Fibroblast of lung (primary cell): ENCODE results near the gene ATP6V1A. TPM values are rescaled to one million over a fixed set of nuclear protein-coding genes. Genes with fewer than 3 reads are reported as not detected.

Source experiments
- DNase-seq, 2 donors: peaks; one replicate each; pipeline versions ENCODE4 v3.0.0 to v3.0.0-alpha.2; 2010; ENCODE audit warnings: low read depth in 2 of 2
- H2AFZ ChIP-seq: 2 replicates; pipeline ENCODE4 v1.5.1; 2012; ENCODE audit warnings: low read length, control low read depth, inconsistent platforms
- H3K27ac ChIP-seq: 2 replicates; pipeline ENCODE4 v1.5.1; 2011; ENCODE audit warnings: low read length, control low read depth; ENCODE audit not compliant: insufficient read depth
- H3K27me3 ChIP-seq: 2 replicates; pipeline ENCODE4 v1.5.1; 2011; ENCODE audit warnings: mild to moderate bottlenecking, low read length; ENCODE audit not compliant: control insufficient read depth, insufficient read depth
- H3K36me3 ChIP-seq: 2 replicates; pipeline ENCODE4 v1.5.1; 2011; ENCODE audit warnings: low read length; ENCODE audit not compliant: control insufficient read depth, insufficient read depth
- H3K4me1 ChIP-seq: 2 replicates; pipeline ENCODE4 v1.5.1; 2011; ENCODE audit warnings: low read length; ENCODE audit not compliant: control insufficient read depth, insufficient read depth; ENCODE audit errors: extremely low read depth
- H3K4me2 ChIP-seq: 2 replicates; pipeline ENCODE4 v1.5.1; 2011; ENCODE audit warnings: low read length, control low read depth; ENCODE audit not compliant: insufficient read depth; ENCODE audit errors: extremely low read depth
- H3K4me3 ChIP-seq, 4 experiments: fragments of 200-600 bp in 1 of 4; sonication (generic) in 1 of 4; replicated peaks in 1 of 4; 2 replicates each; pipeline ENCODE4 v1.5.1; 2011 to 2016; ENCODE audit warnings: low read length in 4 of 4, low read depth in 3 of 4, mild to moderate bottlenecking in 3 of 4, control low read depth in 2 of 4, inconsistent platforms in 1 of 4, mixed read lengths in 1 of 4; ENCODE audit not compliant: insufficient read depth in 1 of 4; ENCODE audit errors: control extremely low read depth in 1 of 4
- H3K79me2 ChIP-seq: 2 replicates; pipeline ENCODE4 v1.5.1; 2012; ENCODE audit warnings: mild to moderate bottlenecking, low read length, inconsistent platforms; ENCODE audit not compliant: control insufficient read depth, insufficient read depth
- H3K9ac ChIP-seq: 2 replicates; pipeline ENCODE4 v1.5.1; 2011; ENCODE audit warnings: mild to moderate bottlenecking, low read length, control low read depth; ENCODE audit not compliant: insufficient read depth
- H3K9me3 ChIP-seq: 2 replicates; pipeline ENCODE4 v1.5.1; 2012; ENCODE audit warnings: low read depth, low read length; ENCODE audit not compliant: control insufficient read depth, insufficient read depth
- H4K20me1 ChIP-seq: 2 replicates; pipeline ENCODE4 v1.5.1; 2011; ENCODE audit warnings: low read length; ENCODE audit not compliant: control insufficient read depth, insufficient read depth; ENCODE audit errors: extremely low read depth
- EZH2 ChIP-seq: IDR thresholded peaks from 2 replicates; pipeline ENCODE4 v1.5.1; 2012; ENCODE audit warnings: low read length, control low read depth, mild to moderate bottlenecking; ENCODE audit errors: missing control alignments
- polyA plus RNA-seq, 2 donors: library from polyadenylated mRNA; depleted of rRNA in 1 of 2; stranded (reverse) in 1 of 2; unstranded in 1 of 2; fragments of >200 nt; gene quantifications; 2 replicates each; pipeline ENCODE4 v1.2.1, GENCODE V29; 2011 to 2012; ENCODE audit warnings: missing spikeins in 1 of 2
- total RNA-seq: library from RNA; depleted of rRNA; stranded (reverse); fragments of >200 nt; gene quantifications from 2 replicates; pipeline ENCODE4 v1.2.1, GENCODE V29; 2014
- TF ChIP-seq, protein P1 (sequence below), 2 donors: IDR thresholded peaks in 1 of 2; conservative IDR thresholded peaks in 1 of 2; 1 replicate in 1 of 2; 2 replicates in 1 of 2; pipeline ENCODE4 v1.5.1; 2011 to 2012; ENCODE audit warnings: low read length in 2 of 2, control low read depth in 1 of 2, inconsistent platforms in 1 of 2, low read depth in 1 of 2, mild to moderate bottlenecking in 1 of 2

The ATP6V1A gene
- total and polyA plus RNA-seq, 2 donors (not counting 1 experiment from before 2014, with no cell fraction given) = 75.7 to 213 TPM

- no peaks in the 10 kb centered on the region for H3K27me3 ChIP-seq
- no peak overlapping the region for H3K4me2 ChIP-seq
- no peaks in the 10 kb centered on the region for H3K9me3 ChIP-seq
- H3K27ac ChIP-seq = no peak overlapping the region
- TF ChIP-seq, protein P1, sequence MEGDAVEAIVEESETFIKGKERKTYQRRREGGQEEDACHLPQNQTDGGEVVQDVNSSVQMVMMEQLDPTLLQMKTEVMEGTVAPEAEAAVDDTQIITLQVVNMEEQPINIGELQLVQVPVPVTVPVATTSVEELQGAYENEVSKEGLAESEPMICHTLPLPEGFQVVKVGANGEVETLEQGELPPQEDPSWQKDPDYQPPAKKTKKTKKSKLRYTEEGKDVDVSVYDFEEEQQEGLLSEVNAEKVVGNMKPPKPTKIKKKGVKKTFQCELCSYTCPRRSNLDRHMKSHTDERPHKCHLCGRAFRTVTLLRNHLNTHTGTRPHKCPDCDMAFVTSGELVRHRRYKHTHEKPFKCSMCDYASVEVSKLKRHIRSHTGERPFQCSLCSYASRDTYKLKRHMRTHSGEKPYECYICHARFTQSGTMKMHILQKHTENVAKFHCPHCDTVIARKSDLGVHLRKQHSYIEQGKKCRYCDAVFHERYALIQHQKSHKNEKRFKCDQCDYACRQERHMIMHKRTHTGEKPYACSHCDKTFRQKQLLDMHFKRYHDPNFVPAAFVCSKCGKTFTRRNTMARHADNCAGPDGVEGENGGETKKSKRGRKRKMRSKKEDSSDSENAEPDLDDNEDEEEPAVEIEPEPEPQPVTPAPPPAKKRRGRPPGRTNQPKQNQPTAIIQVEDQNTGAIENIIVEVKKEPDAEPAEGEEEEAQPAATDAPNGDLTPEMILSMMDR (conservative IDR thresholded peaks at IDR 0.05 in 1 of 2, IDR thresholded peaks at IDR 0.05 in 1 of 2; ENCODE audit: low read depth in 1 of 2, low read length in 2 of 2) = no peak
- no peak for TF ChIP-seq EZH2
- H4K20me1 ChIP-seq = no peaks in the 10 kb centered on the region
- H3K4me3 ChIP-seq = no peak overlapping the region
- no peaks in the 10 kb centered on the region for H3K36me3 ChIP-seq
- DNase-seq = no peak
- H2AFZ ChIP-seq = no peak overlapping the region
- no peaks in the 10 kb centered on the region for H3K79me2 ChIP-seq
- no peaks in the 10 kb centered on the region for H3K4me1 ChIP-seq
- H3K9ac ChIP-seq = no peak overlapping the region
These were observed 105.7 kb downstream of the ATP6V1A start for GRCh38 chr3:113852506-113852905.

Other genes with a start within 250 kb of the ATP6V1A start
- gene SPICE1, start 231.9 kb upstream of the ATP6V1A start, total RNA-seq = 7.3 and 9.2 TPM in 2 replicates
- 5.3 and 8.1 TPM in 2 replicates for gene SPICE1, start 231.9 kb upstream of the ATP6V1A start, polyA plus RNA-seq
- gene SIDT1, start 214.5 kb upstream of the ATP6V1A start, total RNA-seq = not detected in 2 replicates
- gene SIDT1, start 214.5 kb upstream of the ATP6V1A start, polyA plus RNA-seq = 0.01 TPM in 1 of 2 replicates, not detected in the other
- 5.9 and 8.9 TPM in 2 replicates for gene USF3, start 50.4 kb upstream of the ATP6V1A start, total RNA-seq
- gene USF3, start 50.4 kb upstream of the ATP6V1A start, polyA plus RNA-seq = 13.0 and 15.8 TPM in 2 replicates
- gene NAA50, start 786 bp upstream of the ATP6V1A start, total RNA-seq = 232 and 252 TPM in 2 replicates
- gene NAA50, start 786 bp upstream of the ATP6V1A start, polyA plus RNA-seq = 150 and 189 TPM in 2 replicates
- gene GRAMD1C, start 91.8 kb downstream of the ATP6V1A start, total RNA-seq = 2.1 and 7.8 TPM in 2 replicates
- 0.82 and 2.2 TPM in 2 replicates for gene GRAMD1C, start 91.8 kb downstream of the ATP6V1A start, polyA plus RNA-seq
- 0.77 and 1.5 TPM in 2 replicates for gene ZDHHC23, start 201.0 kb downstream of the ATP6V1A start, total RNA-seq
- gene ZDHHC23, start 201.0 kb downstream of the ATP6V1A start, polyA plus RNA-seq = 0.50 and 1.4 TPM in 2 replicates